ENCODE results near the gene ANKS1A.

ANKS1A gene

DNA sequence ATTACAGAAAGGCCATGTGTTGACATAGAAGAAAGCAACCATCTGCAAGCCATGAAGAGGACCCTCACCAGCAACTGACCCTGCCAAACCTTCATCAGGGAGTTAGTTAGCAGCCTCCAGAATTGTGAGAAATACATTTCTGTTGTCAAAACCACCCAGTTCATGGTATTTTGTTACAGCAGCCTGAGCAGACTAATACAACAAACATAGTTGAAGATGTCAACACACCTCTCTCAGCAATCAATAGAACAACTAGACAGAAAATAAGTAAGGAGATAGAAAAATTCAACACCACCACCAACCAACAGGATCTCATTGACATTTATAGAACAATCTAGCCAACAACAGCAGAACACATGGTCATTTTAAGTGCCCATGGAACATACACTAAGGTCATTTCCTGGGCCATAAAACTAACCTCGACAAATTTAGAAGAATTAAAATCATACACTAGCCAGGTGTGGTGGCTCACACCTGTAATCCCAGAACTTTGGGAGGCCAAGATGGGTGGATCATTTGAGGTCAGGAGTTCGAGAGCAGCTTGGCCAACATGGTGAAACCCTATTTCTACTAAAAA lies 219.3 kb downstream of the ANKS1A start:
- POLR2A ChIA-PET = interaction anchor here (0.6 kb wide), 1 partner anchor 33 kb away, joined by 4 read pairs; no protein-coding TSS in a partner anchor
- Histone ChIP-seq H3K4me1 (ENCODE audit: control insufficient read depth, insufficient read depth, low read length) (no peaks in the 10 kb centered on the region), H3K9me3 (ENCODE audit: control insufficient read depth, insufficient read depth, low read depth, low read length) (no peaks in the 10 kb centered on the region), H3K27ac (ENCODE audit: extremely low read depth, low read depth, low read length) (no peak overlapping the region), H3K4me3 (ENCODE audit: low read depth, low read length) (no peak overlapping the region), H3K36me3 (ENCODE audit: control insufficient read depth in 2 of 2, insufficient read depth in 1 of 2, low read length in 2 of 2) (no peaks in the 10 kb centered on the region)
- TF ChIP-seq ZNF473 (tag by site-specific recombination; IDR thresholded peaks at IDR 0.05) (no peak), ZNF610 (tag by site-specific recombination; IDR thresholded peaks at IDR 0.05; ENCODE audit: borderline replicate concordance) (no peak)
- TF ChIP-seq, protein P1, sequence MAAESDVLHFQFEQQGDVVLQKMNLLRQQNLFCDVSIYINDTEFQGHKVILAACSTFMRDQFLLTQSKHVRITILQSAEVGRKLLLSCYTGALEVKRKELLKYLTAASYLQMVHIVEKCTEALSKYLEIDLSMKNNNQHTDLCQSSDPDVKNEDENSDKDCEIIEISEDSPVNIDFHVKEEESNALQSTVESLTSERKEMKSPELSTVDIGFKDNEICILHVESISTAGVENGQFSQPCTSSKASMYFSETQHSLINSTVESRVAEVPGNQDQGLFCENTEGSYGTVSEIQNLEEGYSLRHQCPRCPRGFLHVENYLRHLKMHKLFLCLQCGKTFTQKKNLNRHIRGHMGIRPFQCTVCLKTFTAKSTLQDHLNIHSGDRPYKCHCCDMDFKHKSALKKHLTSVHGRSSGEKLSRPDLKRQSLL (tag by site-specific recombination; IDR thresholded peaks at IDR 0.05) = no peak
- CTCF ChIA-PET = interaction anchor here (0.6 to 0.7 kb wide), 2 partner anchors 14 to 131 kb away, joined by 3 to 5 read pairs; no protein-coding TSS in a partner anchor

DNA sequence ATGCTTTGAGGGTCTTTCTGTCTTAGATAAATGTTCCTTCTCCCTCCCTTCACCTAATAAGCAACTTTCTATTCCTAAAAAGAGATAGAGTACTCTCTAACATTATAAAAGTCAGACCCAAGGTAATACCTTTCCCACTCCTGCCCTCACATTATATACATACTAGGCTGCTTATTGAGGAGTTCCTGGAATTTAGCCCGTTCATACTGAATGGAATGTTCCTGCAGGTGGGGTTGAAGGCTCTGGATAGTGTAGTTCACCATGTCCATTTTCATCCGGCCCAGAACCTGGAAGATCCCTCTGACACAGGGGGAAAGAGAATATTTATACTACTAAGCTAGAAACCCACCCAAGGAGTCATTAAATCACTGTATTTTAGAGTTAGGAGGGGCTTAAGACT lies 231.7 kb downstream of the ANKS1A start:
- Histone ChIP-seq H3K4me3 (ENCODE audit: low read depth, low read length) (no peak overlapping the region), H3K9me3 (ENCODE audit: control insufficient read depth, insufficient read depth, low read depth, low read length) (no peaks in the 10 kb centered on the region)

DNA sequence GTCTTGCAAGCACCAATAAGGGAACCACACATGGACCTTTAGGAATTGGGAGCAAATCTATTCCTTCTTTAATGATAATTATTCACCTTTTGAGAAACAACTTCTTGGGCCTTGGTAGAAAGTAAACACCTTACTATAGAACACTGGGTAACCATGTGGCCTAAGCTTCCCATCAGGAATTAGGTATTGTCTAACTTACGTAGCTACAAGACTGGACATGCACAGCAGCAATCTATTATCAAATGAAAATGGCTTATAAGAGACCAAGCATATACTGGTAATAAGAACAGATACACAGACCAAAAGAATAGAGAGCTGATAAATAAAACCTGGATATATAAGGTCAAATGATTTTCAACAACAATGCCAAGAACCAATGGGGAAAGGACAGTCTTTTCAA lies 235.3 kb downstream of the ANKS1A start:
- H3K9me3 ChIP-seq (ENCODE audit: control insufficient read depth, insufficient read depth, low read depth, low read length) = no peaks in the 10 kb centered on the region
- no peaks in the 10 kb centered on the region for H3K36me3 ChIP-seq (ENCODE audit: control insufficient read depth in 2 of 2, insufficient read depth in 1 of 2, low read length in 2 of 2)
- H3K4me3 ChIP-seq (ENCODE audit: low read depth, low read length) = no peak overlapping the region
- no peak overlapping the region for H3K27ac ChIP-seq (ENCODE audit: extremely low read depth, low read depth, low read length)
- CTCF ChIA-PET = interaction anchor here (0.6 to 1.3 kb wide), 4 partner anchors 10 to 205 kb away, joined by 3 to 6 read pairs (median 4); no protein-coding TSS in a partner anchor
- H3K4me1 ChIP-seq (ENCODE audit: control insufficient read depth, insufficient read depth, low read length) = no peaks in the 10 kb centered on the region
- POLR2A ChIA-PET = no interaction called here
- TF ChIP-seq, protein P2, sequence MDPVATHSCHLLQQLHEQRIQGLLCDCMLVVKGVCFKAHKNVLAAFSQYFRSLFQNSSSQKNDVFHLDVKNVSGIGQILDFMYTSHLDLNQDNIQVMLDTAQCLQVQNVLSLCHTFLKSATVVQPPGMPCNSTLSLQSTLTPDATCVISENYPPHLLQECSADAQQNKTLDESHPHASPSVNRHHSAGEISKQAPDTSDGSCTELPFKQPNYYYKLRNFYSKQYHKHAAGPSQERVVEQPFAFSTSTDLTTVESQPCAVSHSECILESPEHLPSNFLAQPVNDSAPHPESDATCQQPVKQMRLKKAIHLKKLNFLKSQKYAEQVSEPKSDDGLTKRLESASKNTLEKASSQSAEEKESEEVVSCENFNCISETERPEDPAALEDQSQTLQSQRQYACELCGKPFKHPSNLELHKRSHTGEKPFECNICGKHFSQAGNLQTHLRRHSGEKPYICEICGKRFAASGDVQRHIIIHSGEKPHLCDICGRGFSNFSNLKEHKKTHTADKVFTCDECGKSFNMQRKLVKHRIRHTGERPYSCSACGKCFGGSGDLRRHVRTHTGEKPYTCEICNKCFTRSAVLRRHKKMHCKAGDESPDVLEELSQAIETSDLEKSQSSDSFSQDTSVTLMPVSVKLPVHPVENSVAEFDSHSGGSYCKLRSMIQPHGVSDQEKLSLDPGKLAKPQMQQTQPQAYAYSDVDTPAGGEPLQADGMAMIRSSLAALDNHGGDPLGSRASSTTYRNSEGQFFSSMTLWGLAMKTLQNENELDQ (tag by site-specific recombination; IDR thresholded peaks at IDR 0.05; ENCODE audit: low read depth) = no peak
- TF ChIP-seq, protein P3, sequence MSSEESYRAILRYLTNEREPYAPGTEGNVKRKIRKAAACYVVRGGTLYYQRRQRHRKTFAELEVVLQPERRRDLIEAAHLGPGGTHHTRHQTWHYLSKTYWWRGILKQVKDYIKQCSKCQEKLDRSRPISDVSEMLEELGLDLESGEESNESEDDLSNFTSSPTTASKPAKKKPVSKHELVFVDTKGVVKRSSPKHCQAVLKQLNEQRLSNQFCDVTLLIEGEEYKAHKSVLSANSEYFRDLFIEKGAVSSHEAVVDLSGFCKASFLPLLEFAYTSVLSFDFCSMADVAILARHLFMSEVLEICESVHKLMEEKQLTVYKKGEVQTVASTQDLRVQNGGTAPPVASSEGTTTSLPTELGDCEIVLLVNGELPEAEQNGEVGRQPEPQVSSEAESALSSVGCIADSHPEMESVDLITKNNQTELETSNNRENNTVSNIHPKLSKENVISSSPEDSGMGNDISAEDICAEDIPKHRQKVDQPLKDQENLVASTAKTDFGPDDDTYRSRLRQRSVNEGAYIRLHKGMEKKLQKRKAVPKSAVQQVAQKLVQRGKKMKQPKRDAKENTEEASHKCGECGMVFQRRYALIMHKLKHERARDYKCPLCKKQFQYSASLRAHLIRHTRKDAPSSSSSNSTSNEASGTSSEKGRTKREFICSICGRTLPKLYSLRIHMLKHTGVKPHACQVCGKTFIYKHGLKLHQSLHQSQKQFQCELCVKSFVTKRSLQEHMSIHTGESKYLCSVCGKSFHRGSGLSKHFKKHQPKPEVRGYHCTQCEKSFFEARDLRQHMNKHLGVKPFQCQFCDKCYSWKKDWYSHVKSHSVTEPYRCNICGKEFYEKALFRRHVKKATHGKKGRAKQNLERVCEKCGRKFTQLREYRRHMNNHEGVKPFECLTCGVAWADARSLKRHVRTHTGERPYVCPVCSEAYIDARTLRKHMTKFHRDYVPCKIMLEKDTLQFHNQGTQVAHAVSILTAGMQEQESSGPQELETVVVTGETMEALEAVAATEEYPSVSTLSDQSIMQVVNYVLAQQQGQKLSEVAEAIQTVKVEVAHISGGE (tag by site-specific recombination; conservative IDR thresholded peaks at IDR 0.05; ENCODE audit: low read depth) = no peak
- TF ChIP-seq, protein P4, sequence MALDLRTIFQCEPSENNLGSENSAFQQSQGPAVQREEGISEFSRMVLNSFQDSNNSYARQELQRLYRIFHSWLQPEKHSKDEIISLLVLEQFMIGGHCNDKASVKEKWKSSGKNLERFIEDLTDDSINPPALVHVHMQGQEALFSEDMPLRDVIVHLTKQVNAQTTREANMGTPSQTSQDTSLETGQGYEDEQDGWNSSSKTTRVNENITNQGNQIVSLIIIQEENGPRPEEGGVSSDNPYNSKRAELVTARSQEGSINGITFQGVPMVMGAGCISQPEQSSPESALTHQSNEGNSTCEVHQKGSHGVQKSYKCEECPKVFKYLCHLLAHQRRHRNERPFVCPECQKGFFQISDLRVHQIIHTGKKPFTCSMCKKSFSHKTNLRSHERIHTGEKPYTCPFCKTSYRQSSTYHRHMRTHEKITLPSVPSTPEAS (tag by site-specific recombination; IDR thresholded peaks at IDR 0.05) = no peak
- TF ChIP-seq ZNF23 (tag by site-specific recombination; IDR thresholded peaks at IDR 0.05; ENCODE audit: borderline replicate concordance) = no peak
- no peak for TF ChIP-seq ZNF514 (tag by site-specific recombination; IDR thresholded peaks at IDR 0.05)
- TF ChIP-seq, protein P5, sequence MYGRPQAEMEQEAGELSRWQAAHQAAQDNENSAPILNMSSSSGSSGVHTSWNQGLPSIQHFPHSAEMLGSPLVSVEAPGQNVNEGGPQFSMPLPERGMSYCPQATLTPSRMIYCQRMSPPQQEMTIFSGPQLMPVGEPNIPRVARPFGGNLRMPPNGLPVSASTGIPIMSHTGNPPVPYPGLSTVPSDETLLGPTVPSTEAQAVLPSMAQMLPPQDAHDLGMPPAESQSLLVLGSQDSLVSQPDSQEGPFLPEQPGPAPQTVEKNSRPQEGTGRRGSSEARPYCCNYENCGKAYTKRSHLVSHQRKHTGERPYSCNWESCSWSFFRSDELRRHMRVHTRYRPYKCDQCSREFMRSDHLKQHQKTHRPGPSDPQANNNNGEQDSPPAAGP (tag by site-specific recombination; IDR thresholded peaks at IDR 0.05) = no peak
- no peak for TF ChIP-seq ZNF155 (tag by site-specific recombination; IDR thresholded peaks at IDR 0.05)
- TF ChIP-seq ZNF768 (tag by site-specific recombination; IDR thresholded peaks at IDR 0.05) = no peak
- no peak for TF ChIP-seq ZSCAN16 (tag by site-specific recombination; IDR thresholded peaks at IDR 0.05)
- no peak for TF ChIP-seq ZNF561 (tag by site-specific recombination; IDR thresholded peaks at IDR 0.05; ENCODE audit: borderline replicate concordance)
- no peak for TF ChIP-seq ZNF747 (tag by site-specific recombination; IDR thresholded peaks at IDR 0.05)
- no peak for TF ChIP-seq ZNF19 (tag by site-specific recombination; IDR thresholded peaks at IDR 0.05; ENCODE audit: low read depth)
- TF ChIP-seq KLF7 (tag by site-specific recombination; IDR thresholded peaks at IDR 0.05; ENCODE audit: borderline replicate concordance) = no peak

More for the DNA sequence above, 231.7 kb downstream of the ANKS1A start:
- Histone ChIP-seq H3K36me3 (ENCODE audit: control insufficient read depth in 2 of 2, insufficient read depth in 1 of 2, low read length in 2 of 2) (no peaks in the 10 kb centered on the region), H3K4me1 (ENCODE audit: control insufficient read depth, insufficient read depth, low read length) (no peaks in the 10 kb centered on the region), H3K27ac (ENCODE audit: extremely low read depth, low read depth, low read length) (no peak overlapping the region)
- ChIA-PET POLR2A (interaction anchor here (0.7 kb wide), 1 partner anchor 207 kb away, joined by 5 read pairs; no protein-coding TSS in a partner anchor), CTCF (interaction anchor here (0.5 to 0.7 kb wide), 3 partner anchors 46 to 509 kb away, joined by 3 to 9 read pairs (median 3); no protein-coding TSS in a partner anchor)
- no peak for TF ChIP-seq ZNF350 (tag by site-specific recombination; IDR thresholded peaks at IDR 0.05)
- TF ChIP-seq, protein P6, sequence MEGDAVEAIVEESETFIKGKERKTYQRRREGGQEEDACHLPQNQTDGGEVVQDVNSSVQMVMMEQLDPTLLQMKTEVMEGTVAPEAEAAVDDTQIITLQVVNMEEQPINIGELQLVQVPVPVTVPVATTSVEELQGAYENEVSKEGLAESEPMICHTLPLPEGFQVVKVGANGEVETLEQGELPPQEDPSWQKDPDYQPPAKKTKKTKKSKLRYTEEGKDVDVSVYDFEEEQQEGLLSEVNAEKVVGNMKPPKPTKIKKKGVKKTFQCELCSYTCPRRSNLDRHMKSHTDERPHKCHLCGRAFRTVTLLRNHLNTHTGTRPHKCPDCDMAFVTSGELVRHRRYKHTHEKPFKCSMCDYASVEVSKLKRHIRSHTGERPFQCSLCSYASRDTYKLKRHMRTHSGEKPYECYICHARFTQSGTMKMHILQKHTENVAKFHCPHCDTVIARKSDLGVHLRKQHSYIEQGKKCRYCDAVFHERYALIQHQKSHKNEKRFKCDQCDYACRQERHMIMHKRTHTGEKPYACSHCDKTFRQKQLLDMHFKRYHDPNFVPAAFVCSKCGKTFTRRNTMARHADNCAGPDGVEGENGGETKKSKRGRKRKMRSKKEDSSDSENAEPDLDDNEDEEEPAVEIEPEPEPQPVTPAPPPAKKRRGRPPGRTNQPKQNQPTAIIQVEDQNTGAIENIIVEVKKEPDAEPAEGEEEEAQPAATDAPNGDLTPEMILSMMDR (tag by site-specific recombination; IDR thresholded peaks at IDR 0.05) = no peak

All from HEK293 (cell line).